Measurements from ENCODE around the gene CIBAR2. TPM values are rescaled to one million over a fixed set of nuclear protein-coding genes. Genes with fewer than 3 reads are reported as not detected.

The CIBAR2 gene
- total and polyA plus RNA-seq, 2 experiments from 2014 or later = 0.13 TPM; not detected in 1

- no peak overlapping the region for H3K4me3 ChIP-seq
- TF ChIP-seq CTCF (IDR thresholded peaks at IDR 0.05; ENCODE audit: poor library complexity) = no peak
- TF ChIP-seq EZH2 (IDR thresholded peaks at IDR 0.05; ENCODE audit: borderline replicate concordance) = no peak
- TF ChIP-seq EZH2phosphoT487 (IDR thresholded peaks at IDR 0.05; ENCODE audit: low read depth, severe bottlenecking, unreplicated experiment) = no peak
- no peaks in the 10 kb centered on the region for H3K36me3 ChIP-seq (replicated peaks; ENCODE audit: insufficient read depth, low read depth)
- no peaks in the 10 kb centered on the region for H3K27me3 ChIP-seq
- 23% methylated on average over 25 of the region's 29 CpGs for WGBS (ENCODE audit: low lambda C conversion rate, missing lambda C conversion rate)
- peaks cover 37% of the 10 kb centered on the region for H3K4me1 ChIP-seq (ENCODE audit: insufficient read depth)
- DNase-seq (ENCODE audit: low spot score) = peak; percentile 92
- H3K9me3 ChIP-seq (ENCODE audit: low read depth) = no peaks in the 10 kb centered on the region
- H3K4me2 ChIP-seq = peak overlapping the region; percentile 69
- no peaks in the 10 kb centered on the region for H3K9me2 ChIP-seq (replicated peaks; ENCODE audit: insufficient read depth)
- no peaks in the 10 kb centered on the region for H3K79me2 ChIP-seq
- peak overlapping the region; percentile 21 for H2AFZ ChIP-seq
- no peaks in the 10 kb centered on the region for H4K20me1 ChIP-seq (ENCODE audit: insufficient read depth, poor library complexity, severe bottlenecking)
- H3K27ac ChIP-seq = peak overlapping the region; percentile 70
Measured at GRCh38 chr16:85137323-85138072, 25.2 kb upstream of the CIBAR2 start.

DNA sequence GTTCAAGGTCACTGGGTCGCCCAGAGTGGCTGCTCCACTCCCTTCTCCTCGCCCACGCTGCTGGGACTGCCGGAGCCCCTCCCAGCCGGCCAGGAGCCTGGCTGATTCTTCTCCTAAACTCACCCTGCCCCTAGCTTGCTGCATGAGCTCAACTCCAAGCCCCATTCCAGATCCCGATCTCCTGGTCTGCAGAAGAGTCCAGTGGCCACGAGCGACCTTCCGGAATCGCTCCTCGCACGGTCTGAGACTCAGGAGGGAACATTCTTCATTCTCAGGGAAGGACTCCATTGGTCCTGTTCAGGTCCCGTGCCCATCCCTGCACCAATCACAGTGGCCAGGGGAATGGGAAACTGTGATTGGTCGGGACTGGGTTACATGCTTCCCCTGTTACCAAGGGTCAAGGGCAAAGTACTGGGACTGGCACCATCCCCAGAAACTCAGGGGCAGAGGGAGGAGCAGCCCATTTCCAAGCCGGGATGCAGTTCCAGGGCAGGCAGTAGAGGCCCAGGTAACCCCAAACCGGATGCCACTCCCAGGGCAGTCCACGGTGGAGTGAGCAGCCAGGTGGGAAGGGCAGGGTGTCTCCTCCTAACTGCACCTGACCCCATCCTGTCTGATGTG lies 24.5 kb upstream of the CIBAR2 start:
- no peaks in the 10 kb centered on the region for H3K27me3 ChIP-seq
- H2AFZ ChIP-seq = no peak overlapping the region
- DNase-seq (ENCODE audit: low spot score) = no peak
- TF ChIP-seq EZH2phosphoT487 (IDR thresholded peaks at IDR 0.05; ENCODE audit: low read depth, severe bottlenecking, unreplicated experiment) = no peak
- no peak for TF ChIP-seq EZH2 (IDR thresholded peaks at IDR 0.05; ENCODE audit: borderline replicate concordance)
- no peak for TF ChIP-seq CTCF (IDR thresholded peaks at IDR 0.05; ENCODE audit: poor library complexity)
- no peaks in the 10 kb centered on the region for H4K20me1 ChIP-seq (ENCODE audit: insufficient read depth, poor library complexity, severe bottlenecking)
- H3K9me2 ChIP-seq (replicated peaks; ENCODE audit: insufficient read depth) = no peaks in the 10 kb centered on the region
- H3K79me2 ChIP-seq = no peaks in the 10 kb centered on the region
- H3K9me3 ChIP-seq (ENCODE audit: low read depth) = no peaks in the 10 kb centered on the region
- no peaks in the 10 kb centered on the region for H3K36me3 ChIP-seq (replicated peaks; ENCODE audit: insufficient read depth, low read depth)
- peaks cover 37% of the 10 kb centered on the region for H3K4me1 ChIP-seq (ENCODE audit: insufficient read depth)
- 78% methylated on average over 17 of the region's 17 CpGs for WGBS (ENCODE audit: low lambda C conversion rate, missing lambda C conversion rate)
- peak overlapping the region; percentile 69 for H3K4me2 ChIP-seq
- H3K4me3 ChIP-seq = no peak overlapping the region
- peak overlapping the region; percentile 10 for H3K27ac ChIP-seq

DNA sequence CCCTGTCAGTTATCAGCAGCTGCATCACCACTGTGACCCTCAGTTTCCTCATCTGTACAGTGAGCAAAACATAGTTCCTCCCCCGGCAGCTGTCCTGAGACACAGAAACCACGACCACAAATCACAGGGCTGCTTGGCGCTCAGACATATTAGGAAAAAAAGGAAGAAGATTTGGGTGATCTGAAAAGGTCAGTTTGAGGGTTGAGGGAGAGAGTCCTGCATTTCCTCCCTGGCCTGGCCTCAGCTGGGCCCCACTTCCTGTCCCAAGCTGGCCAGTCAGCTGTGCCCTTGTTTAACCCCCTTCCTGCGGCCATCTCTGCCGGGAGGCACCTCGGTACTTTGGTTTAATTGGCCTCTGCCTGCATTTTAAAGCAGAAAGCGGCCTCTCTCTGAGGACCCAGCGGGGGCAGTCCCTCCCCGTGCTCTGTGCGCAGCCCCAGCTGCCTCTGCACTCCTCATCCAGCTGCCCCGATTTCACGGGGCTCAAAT lies 24.0 kb upstream of the CIBAR2 start:
- Histone ChIP-seq H3K27me3 (no peaks in the 10 kb centered on the region), H3K79me2 (no peaks in the 10 kb centered on the region), H3K4me3 (no peak overlapping the region), H3K9me3 (ENCODE audit: low read depth) (no peaks in the 10 kb centered on the region), H3K36me3 (replicated peaks; ENCODE audit: insufficient read depth, low read depth) (no peaks in the 10 kb centered on the region), H2AFZ (no peak overlapping the region), H3K9me2 (replicated peaks; ENCODE audit: insufficient read depth) (no peaks in the 10 kb centered on the region), H4K20me1 (ENCODE audit: insufficient read depth, poor library complexity, severe bottlenecking) (no peaks in the 10 kb centered on the region), H3K4me2 (peak overlapping the region; percentile 33), H3K27ac (peak overlapping the region; percentile 10), H3K4me1 (ENCODE audit: insufficient read depth) (peaks cover 37% of the 10 kb centered on the region)
- WGBS (ENCODE audit: low lambda C conversion rate, missing lambda C conversion rate) = 56% methylated on average over 12 of the region's 12 CpGs
- TF ChIP-seq EZH2phosphoT487 (IDR thresholded peaks at IDR 0.05; ENCODE audit: low read depth, severe bottlenecking, unreplicated experiment) (no peak), EZH2 (IDR thresholded peaks at IDR 0.05; ENCODE audit: borderline replicate concordance) (no peak), CTCF (IDR thresholded peaks at IDR 0.05; ENCODE audit: poor library complexity) (no peak)
- DNase-seq (ENCODE audit: low spot score) = no peak

Data from hepatocyte (in vitro differentiated cells).